Mucosa of descending colon (tissue), 3 donors: ENCODE data around the gene SLC7A6. TPM values are rescaled to one million over a fixed set of nuclear protein-coding genes. Genes with fewer than 3 reads are reported as not detected.
A peak's percentile ranks its signal among the peaks of the same experiment; 100 is the strongest.

Experiments
- ATAC-seq: fragments of 200-7000 bp; cut with Tn5 transposase; one replicate; pipeline ENCODE4 v1.9.1; 2020; ENCODE audit warnings: mild to moderate bottlenecking, moderate library complexity
- DNase-seq, 3 donors: peaks; one replicate each; pipeline ENCODE4 v3.0.0-alpha.2; 2020
- H3K36me3 ChIP-seq: fragments of 200-600 bp; one replicate; pipeline ENCODE4 v1.8.0; 2021; ENCODE audit warnings: low read depth, mild to moderate bottlenecking
- H3K4me1 ChIP-seq: fragments of 200-600 bp; one replicate; pipeline ENCODE4 v1.8.0; 2021; ENCODE audit warnings: low read depth, mild to moderate bottlenecking
- H3K4me3 ChIP-seq: fragments of 200-600 bp; one replicate; pipeline ENCODE4 v1.8.0; 2021; ENCODE audit warnings: mild to moderate bottlenecking
- H3K9me3 ChIP-seq: fragments of 200-600 bp; one replicate; pipeline ENCODE4 v1.8.0; 2021; ENCODE audit warnings: mild to moderate bottlenecking
- intact Hi-C, 2 donors: fragments of 100-400 bp; cut with DNase I in 1 of 2; cut with micrococcal nuclease in 1 of 2; formaldehyde crosslinking; loops; one replicate each; pipeline versions ENCODE4 v1.11.0 to v1.11.1; 2022; cut with DNase I, micrococcal nuclease
- total RNA-seq, 3 donors: library from RNA; stranded (reverse); fragmentation: NEBNext Ultra II Directional in 2 of 3; extraction: Animal tissue kit (Norgen Biotek cat#: 25700) in 2 of 3; gene quantifications; one replicate each; pipeline versions ENCODE4 v1.2.1 to v1.2.4, GENCODE V29; 2021 to 2023
- TF ChIP-seq, protein P1 (sequence below): fragments of 200-600 bp; IDR thresholded peaks from one replicate; pipeline ENCODE4 v1.8.0; 2022; ENCODE audit warnings: antibody characterized with exemption, mild to moderate bottlenecking
- donor health status: DM: no; HTN: no; CAD: no; lungs with moderate emphysema.
- donor health status: DM: no; HTN: no; CAD: no.
- donor health status: DM: no; HTN: yes; CAD: no.

The SLC7A6 gene
- total RNA-seq, 3 donors from 2014 or later: 35.0 to 41.4 (median 37.2) TPM

DNA sequence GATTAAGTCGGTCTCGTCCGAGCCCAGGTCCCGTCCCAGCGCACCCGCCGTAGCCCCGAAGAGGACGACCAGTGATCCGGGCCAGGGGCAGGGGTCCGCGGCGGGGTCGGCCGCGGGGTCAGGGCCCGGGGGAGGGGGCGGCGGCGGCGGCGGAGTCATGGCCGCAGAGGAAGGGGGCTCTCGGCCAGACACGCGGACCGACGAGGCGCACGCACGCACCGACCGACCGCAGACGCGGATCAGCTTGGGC is 28.5 kb upstream of the SLC7A6 start, which contains the start of gene ESRP2:
ESRP2 (minus strand) TSS at position 241 of the 250 bp plus-strand sequence; CDS start at position 159, 82 bp downstream.
- Histone ChIP-seq H3K9me3 (no peaks in the 10 kb centered on the region), H3K4me3 (peak within 1 kb of the TSS; percentile 29), H3K36me3 (peaks cover 3% of the 10 kb centered on the region), H3K4me1 (peaks cover 25% of the 10 kb centered on the region)
- intact Hi-C loops: no loop called here
- no peak for ATAC-seq
- no peak for DNase-seq
- TF ChIP-seq, protein P1, sequence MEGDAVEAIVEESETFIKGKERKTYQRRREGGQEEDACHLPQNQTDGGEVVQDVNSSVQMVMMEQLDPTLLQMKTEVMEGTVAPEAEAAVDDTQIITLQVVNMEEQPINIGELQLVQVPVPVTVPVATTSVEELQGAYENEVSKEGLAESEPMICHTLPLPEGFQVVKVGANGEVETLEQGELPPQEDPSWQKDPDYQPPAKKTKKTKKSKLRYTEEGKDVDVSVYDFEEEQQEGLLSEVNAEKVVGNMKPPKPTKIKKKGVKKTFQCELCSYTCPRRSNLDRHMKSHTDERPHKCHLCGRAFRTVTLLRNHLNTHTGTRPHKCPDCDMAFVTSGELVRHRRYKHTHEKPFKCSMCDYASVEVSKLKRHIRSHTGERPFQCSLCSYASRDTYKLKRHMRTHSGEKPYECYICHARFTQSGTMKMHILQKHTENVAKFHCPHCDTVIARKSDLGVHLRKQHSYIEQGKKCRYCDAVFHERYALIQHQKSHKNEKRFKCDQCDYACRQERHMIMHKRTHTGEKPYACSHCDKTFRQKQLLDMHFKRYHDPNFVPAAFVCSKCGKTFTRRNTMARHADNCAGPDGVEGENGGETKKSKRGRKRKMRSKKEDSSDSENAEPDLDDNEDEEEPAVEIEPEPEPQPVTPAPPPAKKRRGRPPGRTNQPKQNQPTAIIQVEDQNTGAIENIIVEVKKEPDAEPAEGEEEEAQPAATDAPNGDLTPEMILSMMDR: no peak

DNA sequence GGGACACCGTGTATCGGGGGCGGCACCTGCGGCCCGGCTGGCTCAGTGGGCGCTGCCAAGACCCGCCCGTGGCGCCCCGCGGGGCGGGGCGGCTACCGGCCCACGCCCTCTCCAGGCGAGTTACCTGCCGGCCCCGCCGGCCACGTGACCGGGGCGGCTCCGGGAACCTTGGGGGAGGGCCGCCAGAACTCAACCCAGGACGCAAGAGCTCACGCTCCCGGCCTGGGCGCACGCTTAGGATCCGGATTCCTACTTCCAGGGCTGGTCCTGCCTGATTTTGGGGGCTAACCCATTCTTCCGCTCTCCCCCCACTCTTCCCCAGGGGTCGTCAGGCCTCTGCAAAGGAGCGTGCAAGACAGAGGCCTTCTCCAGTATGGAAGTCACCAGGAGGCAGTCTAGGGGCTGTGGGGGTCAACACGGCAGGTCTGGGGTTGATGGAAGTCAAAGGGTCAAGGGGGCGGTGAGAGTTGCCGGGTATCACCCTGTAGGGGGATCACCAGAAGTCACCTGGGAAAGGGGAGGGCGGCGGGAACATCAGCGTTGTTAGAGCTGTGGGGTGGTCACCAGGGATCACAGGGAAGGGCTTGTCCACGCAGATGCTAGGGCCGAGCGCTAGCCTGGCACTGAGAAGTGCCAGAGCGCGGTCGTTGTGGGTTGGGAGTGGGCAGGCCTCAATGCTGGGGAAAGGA is 28.0 kb upstream of the SLC7A6 start:
- peaks cover 25% of the 10 kb centered on the region for H3K4me1 ChIP-seq
- peaks cover 3% of the 10 kb centered on the region for H3K36me3 ChIP-seq
- no peaks in the 10 kb centered on the region for H3K9me3 ChIP-seq
- intact Hi-C loops: no loop called here
- peak; percentile 91 to 95 (median 94) for DNase-seq
- TF ChIP-seq, protein P1: no peak
- peak; percentile 62 for ATAC-seq
- peak overlapping the region; percentile 29 for H3K4me3 ChIP-seq

DNA sequence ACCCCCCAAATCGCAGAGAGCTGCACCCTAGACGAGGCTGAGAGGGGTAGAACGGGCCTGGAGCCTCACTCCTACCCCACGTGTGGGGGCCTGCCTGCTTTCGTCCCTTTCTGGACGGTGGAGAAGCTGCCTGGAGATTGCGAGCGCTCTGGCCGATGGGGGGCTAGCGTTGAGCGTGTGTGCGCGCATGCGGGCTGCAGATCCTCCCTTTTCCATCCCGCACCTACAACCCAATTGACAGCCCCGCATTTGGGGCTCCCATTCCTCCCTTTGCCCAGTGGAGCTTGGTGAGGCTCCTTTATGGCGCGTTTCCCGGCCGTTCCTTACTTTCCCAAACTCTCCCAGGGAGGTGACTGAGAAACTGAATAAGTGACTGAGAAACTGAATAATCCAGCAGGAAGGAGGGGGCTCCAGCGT is 27.5 kb upstream of the SLC7A6 start:
- Histone ChIP-seq H3K9me3 (no peaks in the 10 kb centered on the region), H3K4me1 (peaks cover 25% of the 10 kb centered on the region), H3K4me3 (peak overlapping the region; percentile 21), H3K36me3 (peaks cover 3% of the 10 kb centered on the region)
- TF ChIP-seq, protein P1: no peak
- intact Hi-C loops: no loop called here
- peak in 2 of 3 donors; percentile 66 to 67 for DNase-seq
- no peak for ATAC-seq

GRCh38 chr16:68237243-68238028 is 26.9 kb upstream of the SLC7A6 start:
- DNase-seq: peak; percentile 98 to 99 (median 99)
- ATAC-seq: peak; percentile 72
- peaks cover 25% of the 10 kb centered on the region for H3K4me1 ChIP-seq
- peak overlapping the region; percentile 21 for H3K4me3 ChIP-seq
- intact Hi-C loops: no loop called here
- TF ChIP-seq, protein P1: no peak
- H3K9me3 ChIP-seq: no peaks in the 10 kb centered on the region
- H3K36me3 ChIP-seq: peaks cover 3% of the 10 kb centered on the region

GRCh38 chr16:68238029-68238345 is 26.3 kb upstream of the SLC7A6 start:
- ATAC-seq (no peak), DNase-seq (no peak)
- Histone ChIP-seq H3K36me3 (peaks cover 3% of the 10 kb centered on the region), H3K4me1 (peaks cover 21% of the 10 kb centered on the region), H3K4me3 (peak overlapping the region; percentile 21), H3K9me3 (no peaks in the 10 kb centered on the region)
- TF ChIP-seq, protein P1: no peak
- intact Hi-C loops: no loop called here
